Renal pelvis (tissue), 4 donors: ENCODE data around the gene FRY. TPM values are rescaled to one million over a fixed set of nuclear protein-coding genes. Genes with fewer than 3 reads are reported as not detected.

Experiments
- DNase-seq: peaks from one replicate; pipeline ENCODE4 v3.0.0-alpha.2; 2013
- polyA plus RNA-seq, 3 donors: library from polyadenylated mRNA; unstranded; fragments of 120-200 nt; gene quantifications; one replicate each; pipeline ENCODE4 v1.2.1, GENCODE V29; 2013; ENCODE audit not compliant: insufficient read length in 3 of 3

The FRY gene
- polyA plus RNA-seq, 3 donors = 51.2 to 69.5 (median 64.7) TPM

GRCh38 chr13:32126756-32127155 lies 95.2 kb downstream of the FRY start:
- no peak for DNase-seq

- DNase-seq = no peak
Measured at GRCh38 chr13:32127691-32128090, 96.1 kb downstream of the FRY start.

- DNase-seq = no peak
Measured at GRCh38 chr13:32134241-32135055, 102.9 kb downstream of the FRY start.

- DNase-seq = no peak
Measured at GRCh38 chr13:32135056-32135390, 103.4 kb downstream of the FRY start.

- DNase-seq = no peak
Measured at GRCh38 chr13:32135655-32136054, 104.1 kb downstream of the FRY start.

- no peak for DNase-seq
Measured at GRCh38 chr13:32136061-32136460, 104.5 kb downstream of the FRY start.

- DNase-seq = no peak
Measured at GRCh38 chr13:32136716-32137115, 105.1 kb downstream of the FRY start.

- no peak for DNase-seq
Measured at GRCh38 chr13:32139251-32139650, 107.7 kb downstream of the FRY start.

- DNase-seq = no peak
Measured at GRCh38 chr13:32140109-32140508, 108.5 kb downstream of the FRY start.

GRCh38 chr13:32141462-32141861 lies 109.9 kb downstream of the FRY start:
- DNase-seq = no peak

- DNase-seq = no peak
Measured at GRCh38 chr13:32142115-32142514, 110.5 kb downstream of the FRY start.

GRCh38 chr13:32142956-32143375 lies 111.4 kb downstream of the FRY start:
- peak; percentile 27 for DNase-seq

- no peak for DNase-seq
Measured at GRCh38 chr13:32147193-32147592, 115.6 kb downstream of the FRY start.

GRCh38 chr13:32147976-32148375 lies 116.4 kb downstream of the FRY start:
- DNase-seq = no peak

GRCh38 chr13:32150239-32150638 lies 118.7 kb downstream of the FRY start:
- DNase-seq = no peak

- DNase-seq = no peak
Measured at GRCh38 chr13:32150794-32151193, 119.2 kb downstream of the FRY start.

GRCh38 chr13:32151240-32151639 lies 119.7 kb downstream of the FRY start:
- no peak for DNase-seq

GRCh38 chr13:32153056-32153455 lies 121.5 kb downstream of the FRY start:
- DNase-seq = no peak

- DNase-seq = peak; percentile 42
Measured at GRCh38 chr13:32159137-32159869, 127.7 kb downstream of the FRY start.

GRCh38 chr13:32162395-32163005 lies 130.9 kb downstream of the FRY start:
- DNase-seq = no peak

GRCh38 chr13:32164622-32165268 lies 133.2 kb downstream of the FRY start:
- peak; percentile 47 for DNase-seq

GRCh38 chr13:32165796-32166195 lies 134.2 kb downstream of the FRY start:
- DNase-seq = no peak
